DMS 273 (cell line): Measurements from ENCODE around the gene SPATS2.

Source experiments
- DNase-seq: peaks from one replicate; lab custom pipeline; 2025; ENCODE audit not compliant: unreplicated experiment; lab: John Stamatoyannopoulos, UW

The SPATS2 gene

DNA sequence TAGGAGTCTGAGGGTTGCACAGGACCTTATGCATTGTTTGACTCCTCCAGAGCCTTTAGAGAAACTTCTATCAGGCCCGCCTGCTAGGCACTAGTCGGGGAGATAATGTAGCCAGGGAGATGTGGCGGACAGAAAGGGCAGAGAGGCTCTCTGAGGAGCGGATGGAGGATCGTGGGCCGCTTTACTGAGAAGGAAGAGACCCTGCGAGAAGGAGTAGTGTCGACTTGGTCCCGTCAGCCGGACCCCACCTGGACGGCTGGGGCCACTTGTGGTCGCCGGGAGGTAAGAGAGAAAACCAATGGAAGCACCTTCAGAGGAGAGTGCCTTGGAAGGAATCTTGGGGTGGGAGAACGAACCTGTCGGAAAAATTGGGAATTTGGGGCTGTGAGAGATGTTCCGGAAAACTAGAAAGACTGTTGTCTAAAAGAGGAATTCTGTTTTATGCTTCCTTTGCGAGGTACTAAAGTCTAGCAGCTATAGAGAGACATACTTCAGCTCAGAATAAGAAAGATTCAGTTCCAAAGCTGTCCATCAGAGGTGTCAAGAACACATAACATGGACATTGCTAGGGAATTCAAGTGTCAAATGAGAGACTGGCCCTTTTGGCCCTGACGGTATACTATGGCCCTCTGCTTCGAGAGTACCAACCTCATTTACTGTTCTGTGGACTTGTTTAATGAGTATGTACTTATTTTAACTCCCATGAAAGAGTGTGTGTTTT is 201.3 kb downstream of the SPATS2 start:
- DNase-seq: peak; percentile 28
